HG02763 (cell line): Measurements from ENCODE around the gene SDR42E2.
"Not testable (repeated sequence)": the region's sequence is repeated elsewhere in the genome, so short reads cannot be mapped to it uniquely, and the experiment has no call there.

Source experiments
- ATAC-seq: cut with Tn5 transposase; IDR thresholded peaks from one replicate; pipeline ENCODE4 v1.9.1; 2021; ENCODE audit warnings: mild to moderate bottlenecking, moderate library complexity; ENCODE audit not compliant: unreplicated experiment

The SDR42E2 gene

DNA sequence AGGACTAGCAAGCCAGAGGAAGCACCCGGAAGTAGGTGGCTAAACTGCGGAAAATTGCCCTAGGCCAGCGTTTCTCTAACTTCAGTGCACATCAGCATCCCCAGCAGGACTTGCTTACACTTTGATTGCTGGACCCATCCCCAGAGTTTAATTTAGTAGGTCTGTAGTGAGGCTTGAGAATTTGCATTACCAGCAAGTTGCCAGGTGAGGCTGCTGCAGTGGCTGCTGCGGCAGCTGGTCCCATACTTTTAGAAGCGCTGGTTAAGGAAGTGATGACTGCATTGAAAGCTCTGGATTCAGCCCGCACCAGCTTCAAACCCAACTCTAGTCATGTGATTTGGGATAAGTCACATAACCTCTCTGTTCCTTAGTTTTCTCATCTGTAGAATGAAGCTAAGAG lies 48.0 kb downstream of the SDR42E2 start:
- no peak for ATAC-seq

DNA sequence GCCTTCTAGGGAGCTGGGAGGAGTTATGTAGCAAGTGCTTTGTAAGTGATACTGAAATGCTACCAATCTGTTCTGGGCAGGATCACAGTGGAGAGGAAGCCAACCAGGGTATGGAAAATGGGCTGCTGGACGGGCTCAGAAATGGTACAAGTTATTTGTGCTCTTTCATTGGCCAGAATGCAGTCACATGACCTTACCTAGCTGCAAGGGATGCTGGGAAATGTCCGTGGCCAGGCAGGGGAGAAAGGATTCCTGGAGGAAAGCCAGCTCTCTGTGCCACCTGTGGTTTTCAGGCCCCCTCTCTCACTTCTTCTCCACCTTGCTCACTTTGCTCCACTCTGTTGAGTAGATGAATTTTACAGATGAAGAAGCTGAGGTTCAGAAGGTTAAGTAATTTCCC lies 48.5 kb downstream of the SDR42E2 start:
- no peak for ATAC-seq

DNA sequence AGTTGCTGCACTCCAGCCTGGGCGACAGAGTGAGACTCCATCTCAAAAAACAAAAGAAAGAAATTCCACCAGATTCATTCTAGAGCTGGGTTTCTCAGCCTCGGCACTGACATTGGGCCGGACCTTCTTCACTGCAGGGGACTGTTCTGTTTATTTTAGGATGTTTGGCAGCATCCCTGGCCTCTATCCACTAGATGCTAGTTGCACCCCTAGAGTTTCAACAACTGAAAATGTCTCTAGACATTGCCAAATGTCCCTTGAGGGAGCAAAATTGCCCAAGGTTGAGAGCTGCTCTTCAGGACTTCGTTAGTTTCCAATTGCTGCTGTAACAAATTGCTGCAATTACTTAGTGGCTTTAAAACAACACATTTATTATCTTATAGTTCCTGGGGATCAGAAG lies 50.9 kb downstream of the SDR42E2 start:
- no peak for ATAC-seq

DNA sequence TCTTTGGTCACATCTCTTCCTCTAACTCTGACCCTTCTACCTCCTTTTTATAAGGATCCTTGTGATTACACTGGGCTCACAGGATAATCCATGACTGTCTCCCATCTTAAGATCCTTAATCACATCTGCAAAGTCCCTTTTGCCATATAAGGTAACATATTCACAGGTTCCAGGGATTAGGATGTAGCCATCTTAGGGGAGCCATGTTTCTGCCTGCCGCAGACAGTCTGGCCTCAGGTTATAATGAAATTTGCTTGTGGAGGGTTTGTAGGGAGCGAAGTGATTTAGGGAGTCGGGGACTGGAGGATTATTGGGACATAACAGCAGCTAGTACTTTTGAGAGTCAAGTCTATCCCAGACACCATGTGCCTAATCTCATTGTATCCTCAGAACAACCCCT lies 51.5 kb downstream of the SDR42E2 start:
- no peak for ATAC-seq

DNA sequence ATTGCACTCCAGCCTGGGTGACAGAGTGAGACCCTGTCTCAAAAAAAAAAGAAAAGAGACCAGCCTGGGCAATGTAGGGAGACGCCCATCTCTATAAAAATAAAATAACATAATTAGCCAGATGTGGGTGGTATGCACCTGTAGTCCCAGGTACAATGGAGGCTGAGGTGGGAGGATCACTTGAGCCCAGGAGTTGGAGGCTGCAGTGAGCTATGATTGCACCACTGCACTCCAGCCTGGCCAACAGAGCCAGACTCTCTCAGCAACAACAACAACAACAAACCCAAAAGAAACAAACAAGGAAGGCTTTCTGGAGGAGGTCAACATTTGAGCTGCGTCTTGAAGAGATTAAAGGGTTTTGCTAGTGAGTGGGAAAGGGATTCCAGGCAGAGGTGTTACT lies 52.1 kb downstream of the SDR42E2 start:
- no peak for ATAC-seq

DNA sequence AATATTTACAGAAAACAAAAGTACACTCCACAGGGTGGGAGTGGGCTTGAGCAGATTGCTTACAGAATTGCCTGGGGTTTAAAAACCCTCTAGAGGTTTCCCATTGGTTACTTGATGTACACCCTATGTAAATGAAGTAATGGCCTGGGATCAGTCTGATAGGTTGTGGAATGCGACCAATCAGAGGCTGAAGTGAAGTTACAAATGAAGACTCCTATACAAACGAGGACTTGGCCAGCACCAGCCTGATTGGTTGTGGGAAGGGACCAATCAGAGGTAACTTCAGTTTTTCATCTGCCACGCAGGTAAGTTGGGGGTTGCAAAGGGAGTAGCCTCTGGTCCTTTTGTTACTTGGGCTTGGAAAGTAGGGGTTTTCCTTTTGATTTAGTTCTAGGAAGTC lies 52.6 kb downstream of the SDR42E2 start:
- ATAC-seq = no peak

DNA sequence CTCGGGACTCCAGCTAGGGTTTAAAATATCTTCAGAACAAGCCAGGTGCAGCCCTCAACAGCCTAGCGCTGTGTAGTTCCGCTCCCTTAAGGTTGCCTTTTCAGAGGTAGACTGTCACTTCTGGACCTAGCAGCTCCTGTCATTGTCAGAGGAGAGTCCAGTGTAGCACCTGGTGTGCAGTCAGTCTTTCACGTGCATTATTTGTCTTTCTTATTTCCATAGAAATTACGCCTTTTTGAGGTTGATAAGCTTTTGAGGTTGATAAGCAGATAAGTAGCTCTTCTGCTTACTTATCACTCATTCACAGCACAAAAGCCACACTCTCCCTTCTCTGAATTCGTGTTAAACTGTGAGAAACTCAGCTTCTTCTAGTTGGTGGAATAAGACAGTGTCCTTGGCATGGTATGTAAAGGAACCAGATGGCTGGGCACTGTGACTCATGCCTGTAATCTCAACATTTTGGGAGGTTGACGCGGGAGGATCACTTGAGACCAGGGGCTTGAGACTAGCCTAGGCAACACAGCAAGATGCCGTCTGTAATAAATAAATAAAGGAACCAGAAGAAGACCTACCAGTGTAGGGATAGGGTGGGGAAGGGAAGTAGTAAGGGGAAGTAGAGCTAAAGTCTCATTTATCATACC lies 54.0 kb downstream of the SDR42E2 start:
- no peak for ATAC-seq

DNA sequence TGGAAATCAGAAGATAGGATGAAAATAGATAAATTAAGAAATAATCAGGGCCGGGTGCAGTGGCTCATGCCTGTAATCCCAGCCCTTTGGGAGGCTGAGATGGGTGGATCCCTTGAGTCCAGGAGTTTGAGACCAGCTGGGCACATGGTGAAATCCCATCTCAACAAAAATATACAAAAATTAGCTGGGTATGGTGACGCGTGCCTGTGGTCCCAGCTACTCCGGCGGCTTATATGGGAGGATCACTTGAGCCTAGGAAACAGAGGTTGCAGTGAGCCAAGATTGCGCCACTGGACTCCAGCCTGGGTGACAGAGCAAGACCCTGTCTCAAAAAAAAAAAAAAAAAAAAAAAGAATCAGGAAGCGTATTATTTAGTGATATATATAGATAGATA lies 54.5 kb downstream of the SDR42E2 start:
- not testable (repeated sequence) for ATAC-seq

DNA sequence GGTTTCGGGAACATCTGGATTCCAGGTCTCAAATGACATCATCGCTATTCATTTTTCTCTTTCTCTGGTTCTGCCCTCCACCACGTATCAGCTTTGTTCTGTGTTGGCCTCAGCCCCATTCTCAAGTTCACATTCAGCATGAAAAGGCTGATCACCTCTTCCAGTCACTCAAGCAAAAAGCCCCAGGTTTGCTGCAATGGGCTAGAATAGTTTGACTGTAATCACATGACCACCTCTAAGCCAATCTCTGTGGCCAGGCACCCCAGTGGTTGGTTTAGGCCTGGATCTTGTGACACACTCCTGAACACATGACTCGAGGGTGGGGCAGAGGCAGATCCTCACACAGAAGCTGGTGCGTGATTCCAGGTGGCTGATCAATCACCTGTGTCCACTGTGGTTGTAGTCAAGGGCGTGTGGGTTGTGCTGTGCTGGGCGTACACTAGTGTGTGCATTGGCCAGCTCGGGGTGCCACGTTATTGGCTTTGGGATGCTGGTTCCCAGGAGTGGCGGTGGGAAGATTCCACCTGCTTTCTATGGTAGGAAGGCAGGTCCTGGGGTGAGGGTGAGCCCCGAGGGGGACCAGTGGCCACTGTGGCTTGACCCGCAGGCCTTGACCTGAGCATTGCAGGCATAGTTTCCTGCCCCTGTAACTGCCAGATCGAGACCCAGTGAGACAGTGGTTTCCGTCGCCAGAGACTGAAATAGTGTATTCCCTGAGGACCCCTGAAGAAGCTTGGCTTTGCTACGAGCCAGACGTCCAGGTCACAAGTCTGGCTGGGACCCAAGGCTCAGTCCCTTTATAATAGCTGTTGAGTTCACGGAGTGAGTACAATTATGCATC lies 55.8 kb downstream of the SDR42E2 start:
- ATAC-seq = peak; percentile 83

DNA sequence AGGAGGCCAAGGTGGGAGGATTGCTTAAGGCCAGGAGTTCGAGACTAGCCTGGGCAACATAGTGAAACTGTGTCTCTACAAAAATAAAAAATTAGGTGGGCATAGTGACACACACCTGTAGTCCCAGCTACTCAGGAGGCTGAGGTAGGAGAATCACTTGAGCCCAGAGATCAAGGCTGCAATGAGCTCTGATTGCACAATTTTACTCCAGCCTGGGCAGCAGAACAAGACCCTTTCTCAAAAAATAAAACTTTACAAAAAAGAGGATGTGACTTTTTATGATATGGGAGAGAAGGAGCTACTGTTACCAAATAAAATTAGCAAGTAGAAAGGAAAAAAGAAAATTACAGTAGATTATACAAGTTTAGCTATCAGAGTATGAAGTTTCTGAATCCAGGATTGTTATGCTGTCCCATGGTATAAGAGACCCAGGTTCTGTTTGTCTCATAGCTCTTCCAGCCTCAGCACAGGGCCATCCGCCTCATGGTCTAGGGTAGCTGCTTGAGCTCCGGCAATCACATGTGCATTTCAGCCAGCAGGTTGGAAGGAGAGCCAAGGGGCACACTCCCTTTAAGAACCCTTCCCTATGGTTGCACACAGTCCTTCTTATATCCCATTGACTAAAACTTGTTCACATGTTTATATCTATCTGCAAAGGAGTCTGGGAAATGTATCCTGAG lies 57.2 kb downstream of the SDR42E2 start:
- ATAC-seq = no peak

DNA sequence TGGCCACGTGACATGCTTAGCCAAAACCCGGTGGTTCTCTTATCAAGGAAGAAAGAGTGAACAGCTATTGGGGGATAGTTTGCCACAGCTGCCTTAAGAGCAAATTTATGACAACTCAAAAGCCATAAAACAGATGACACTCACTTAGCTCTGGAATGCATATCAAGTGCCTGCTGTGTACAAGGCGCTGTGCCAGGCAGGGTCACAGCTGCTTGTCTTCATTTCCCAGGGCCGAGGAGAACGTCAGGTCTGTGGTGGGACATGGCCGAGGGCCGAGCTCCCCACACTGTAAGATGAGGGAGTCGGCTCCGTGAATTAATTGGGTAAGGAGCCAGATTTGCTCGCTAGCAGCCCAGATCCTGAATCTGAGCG lies 57.7 kb downstream of the SDR42E2 start:
- ATAC-seq = no peak

DNA sequence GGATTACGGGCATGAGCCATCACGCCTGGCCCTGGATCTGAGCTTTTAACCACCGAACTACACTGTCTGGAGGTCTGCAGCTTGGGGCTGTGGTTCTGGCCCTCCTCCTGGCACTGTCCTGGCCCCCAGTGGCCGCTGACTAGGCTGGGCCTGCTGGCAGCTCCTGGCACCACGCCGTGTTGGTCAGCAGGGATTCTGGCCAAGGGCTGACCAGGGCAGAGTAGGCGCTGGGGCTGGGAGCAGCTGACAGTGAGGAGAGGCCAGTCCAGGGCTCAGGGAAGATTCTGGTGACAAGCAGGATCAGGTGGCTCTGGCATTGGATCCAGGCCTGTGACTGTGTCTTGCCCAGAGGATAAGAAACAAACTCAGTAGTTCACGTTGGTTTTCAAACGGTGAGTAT lies 58.4 kb downstream of the SDR42E2 start:
- ATAC-seq = no peak

DNA sequence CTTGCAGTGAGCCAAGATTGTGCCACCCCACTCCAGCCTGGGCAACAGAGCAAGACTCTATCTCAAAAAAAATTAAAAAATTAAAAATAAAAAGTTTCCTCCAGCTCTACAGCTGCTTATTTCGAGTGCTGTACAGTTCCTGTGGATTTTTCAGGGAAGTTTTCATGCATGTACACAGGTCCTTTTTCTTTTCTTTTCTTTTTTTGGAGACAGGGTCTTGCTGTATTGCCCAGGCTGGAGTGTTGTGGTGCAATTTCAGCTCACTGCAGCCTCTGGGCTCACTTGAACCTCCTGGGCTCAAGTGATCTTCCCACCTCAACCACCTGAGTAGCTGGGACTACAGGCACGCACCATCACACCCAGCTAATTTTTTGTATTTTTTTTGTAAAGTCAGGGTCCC lies 59.7 kb downstream of the SDR42E2 start:
- ATAC-seq = no peak

DNA sequence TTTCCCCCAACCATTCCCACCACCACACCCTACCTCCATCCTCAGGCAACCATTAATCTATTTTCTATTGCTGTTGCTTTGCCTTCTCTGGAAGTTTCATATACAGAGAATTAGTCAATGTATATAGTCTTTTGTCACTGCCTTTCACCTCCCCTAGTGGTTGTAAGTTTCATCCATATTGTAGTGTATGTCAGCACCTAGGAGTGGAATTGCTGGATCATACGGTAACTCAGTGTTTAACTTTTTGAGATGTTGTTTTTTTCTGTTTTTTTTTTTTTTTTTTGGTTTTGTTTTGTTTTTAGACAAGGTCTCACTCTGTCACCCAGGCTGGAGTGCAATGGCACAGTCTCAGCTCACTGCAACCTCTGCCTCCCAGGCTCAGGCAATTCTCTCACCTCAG lies 60.7 kb downstream of the SDR42E2 start:
- no peak for ATAC-seq

DNA sequence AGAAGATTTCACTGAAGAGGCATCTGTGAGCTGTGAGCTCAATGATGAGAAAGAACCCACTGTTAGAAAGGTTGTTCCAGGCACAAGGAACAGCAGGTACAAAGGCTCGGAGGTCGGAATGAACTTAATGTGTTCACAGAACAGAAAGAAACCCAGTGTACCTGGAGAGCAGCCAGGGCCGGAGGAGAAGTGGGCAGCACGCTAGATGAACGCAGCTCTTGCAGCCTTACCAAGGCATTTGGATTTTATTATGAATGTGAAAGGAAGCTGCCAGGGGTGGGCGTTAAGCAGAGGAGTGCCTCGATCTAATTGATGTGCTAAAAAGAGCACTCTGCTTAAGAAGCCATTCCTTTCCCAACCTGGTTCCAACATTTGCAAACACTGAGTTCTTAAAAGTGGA lies 62.8 kb downstream of the SDR42E2 start:
- ATAC-seq = no peak

DNA sequence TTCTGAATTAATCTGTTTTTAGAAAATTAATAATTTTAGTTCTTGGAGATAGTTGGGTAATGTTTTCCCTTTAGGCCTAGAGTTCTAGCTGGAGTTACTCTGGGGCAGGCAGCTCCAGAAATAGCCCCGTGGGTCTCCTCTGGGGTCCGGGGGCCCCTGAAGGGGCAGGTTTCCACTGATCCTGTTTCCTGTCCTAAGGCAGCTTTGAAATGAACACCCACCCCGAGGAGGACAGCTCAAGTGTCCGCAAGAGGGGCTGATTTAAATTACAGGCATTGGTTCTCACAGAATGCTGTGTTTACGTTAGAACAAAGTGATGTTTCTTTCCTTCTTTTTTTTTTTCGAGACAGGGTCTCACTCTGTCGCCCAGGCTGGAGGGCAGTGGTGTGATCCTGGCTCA lies 67.6 kb downstream of the SDR42E2 start:
- ATAC-seq = no peak

DNA sequence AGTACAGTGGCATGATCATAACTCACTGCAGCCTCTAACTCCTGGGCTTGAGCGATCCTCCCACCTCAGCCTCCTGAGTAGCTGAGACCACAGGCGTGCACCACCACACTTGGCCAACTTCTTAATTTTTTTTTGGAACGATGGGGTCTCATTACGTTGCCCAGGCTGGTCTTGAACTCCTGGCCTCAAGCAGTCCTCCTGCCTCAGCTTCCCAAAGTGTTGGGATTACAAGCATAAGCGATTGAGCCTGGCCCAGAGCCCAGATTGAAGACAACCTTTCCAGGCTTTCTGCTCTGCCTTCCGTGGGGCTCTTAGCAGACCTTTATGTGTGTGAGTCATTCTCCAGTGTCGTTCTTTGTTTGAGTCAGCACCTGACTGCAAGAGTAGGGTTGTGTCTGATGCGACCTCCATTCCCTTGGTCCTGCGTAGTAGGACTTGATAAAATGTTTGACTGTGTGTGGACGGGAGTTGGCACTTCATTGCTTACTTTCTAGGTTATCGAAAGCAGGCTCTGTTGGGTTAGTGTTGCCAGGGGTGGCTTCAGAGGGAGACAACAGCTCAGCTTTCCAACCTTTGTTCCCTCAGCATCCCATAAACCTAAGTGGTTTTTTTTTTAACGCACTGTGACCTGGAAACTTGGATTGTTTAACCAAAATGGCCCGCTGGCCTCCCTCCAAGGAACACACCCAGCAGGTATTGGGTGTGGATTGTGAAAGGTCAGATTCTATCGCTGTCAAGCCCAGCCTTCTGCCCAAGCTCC lies 70.2 kb downstream of the SDR42E2 start:
- no peak for ATAC-seq

DNA sequence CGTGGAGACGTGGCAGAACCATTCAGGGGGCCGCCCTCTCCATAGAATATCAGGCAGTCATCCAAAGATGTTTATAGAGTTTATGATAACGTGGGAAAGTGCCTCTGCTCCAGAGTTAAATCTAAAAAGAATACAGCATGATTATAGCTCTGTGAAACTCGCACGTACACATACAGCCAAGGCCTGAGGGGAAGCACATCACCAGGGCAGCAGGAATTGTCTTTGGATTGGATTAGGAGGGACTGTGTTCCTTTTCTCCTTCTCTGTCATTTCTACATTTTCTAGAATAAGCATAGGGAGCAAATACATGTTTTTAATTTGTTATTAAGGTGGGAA lies 70.7 kb downstream of the SDR42E2 start:
- ATAC-seq = no peak

DNA sequence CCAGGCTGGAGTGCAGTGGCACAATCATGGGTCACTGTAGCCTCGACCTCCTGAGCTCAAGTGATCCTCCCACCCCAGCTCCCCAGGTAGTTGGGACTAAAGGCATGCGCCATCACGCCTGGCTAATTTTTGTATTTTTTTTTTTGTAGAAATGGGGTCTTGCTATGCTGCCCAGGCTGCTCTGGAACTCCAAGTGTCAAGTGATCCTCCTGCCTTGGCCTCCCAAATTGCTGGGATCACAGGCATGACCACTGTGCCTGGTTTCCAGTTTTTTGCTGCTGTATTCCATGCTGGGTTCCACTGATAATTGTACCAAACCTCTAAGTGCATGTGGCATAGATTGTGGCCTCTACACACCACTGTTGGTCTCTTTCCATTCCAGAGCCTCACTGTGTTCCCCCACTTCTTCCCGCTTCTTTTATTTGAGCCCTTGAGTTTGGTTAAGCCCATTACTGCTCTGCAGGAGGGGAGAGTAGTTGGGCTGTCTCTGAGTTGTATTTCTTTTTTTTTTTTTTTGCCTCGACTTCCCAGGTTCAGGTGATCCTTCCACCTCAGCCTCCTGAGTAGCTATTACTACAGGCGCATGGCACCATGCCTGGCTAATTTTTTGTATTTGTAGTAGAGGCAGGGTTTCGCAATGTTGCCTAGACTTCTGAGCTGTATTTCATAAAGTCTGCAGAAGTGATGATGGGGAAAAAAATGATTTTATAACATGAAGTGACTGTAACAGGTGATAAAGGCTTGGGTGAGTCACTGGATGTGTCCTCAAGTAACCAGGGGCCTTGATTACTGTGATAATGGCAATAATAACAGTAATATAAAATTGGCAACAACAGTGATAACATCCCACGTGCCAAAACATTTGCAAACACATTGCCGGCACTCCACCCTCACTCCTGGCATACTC lies 73.8 kb downstream of the SDR42E2 start:
- no peak for ATAC-seq

DNA sequence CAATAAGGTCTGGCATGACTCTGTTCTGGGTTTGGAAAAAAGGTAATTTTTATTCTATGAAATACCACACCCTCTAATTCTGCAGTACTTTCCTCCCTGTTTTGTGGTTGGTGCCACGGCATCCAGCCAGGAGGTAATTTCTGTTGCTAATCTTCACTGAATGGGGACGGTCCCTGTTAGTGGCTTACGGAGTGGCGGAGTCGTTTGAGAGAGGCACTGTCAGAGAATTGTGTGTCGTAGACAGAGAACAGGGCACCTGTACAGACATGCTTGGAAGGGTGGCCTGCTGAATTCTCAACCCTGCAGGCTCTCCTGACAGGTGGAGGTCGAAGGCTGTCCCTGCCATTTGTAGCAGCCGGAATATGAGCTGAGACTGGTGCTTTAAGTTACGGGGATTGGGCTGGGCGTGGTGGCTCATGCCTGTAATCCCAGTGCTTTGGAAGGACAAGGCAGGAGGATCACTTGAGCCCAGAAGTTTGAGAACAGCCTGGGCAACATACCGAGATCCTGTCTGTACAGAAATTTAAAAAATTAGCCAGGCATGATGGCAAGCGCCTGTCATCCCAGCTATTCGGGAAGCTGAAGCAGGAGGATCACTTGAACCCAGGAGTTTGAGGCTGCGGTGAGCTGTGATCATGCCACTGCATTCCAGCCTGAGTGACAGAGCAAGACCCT lies 77.0 kb downstream of the SDR42E2 start:
- no peak for ATAC-seq
